Glutamatergic neuron (in vitro differentiated cells): ENCODE results near the gene LHFPL3. TPM values are rescaled to one million over a fixed set of nuclear protein-coding genes. Genes with fewer than 3 reads are reported as not detected.
"Not testable (repeated sequence)": the region's sequence is repeated elsewhere in the genome, so short reads cannot be mapped to it uniquely, and the experiment has no call there.

ENCODE experiments used
- DNase-seq: peaks from one replicate; pipeline ENCODE4 v3.0.0; 2022
- H3K27ac Mint-ChIP-seq: one replicate; pipeline ENCODE4 v1.8.0; 2020; ENCODE audit warnings: mild to moderate bottlenecking, mixed read lengths, inconsistent platforms; ENCODE audit not compliant: unreplicated experiment
- H3K27me3 Mint-ChIP-seq: one replicate; pipeline ENCODE4 v1.8.0; 2020; ENCODE audit warnings: mild to moderate bottlenecking, moderate library complexity, mixed read lengths, inconsistent platforms; ENCODE audit not compliant: unreplicated experiment
- H3K36me3 Mint-ChIP-seq: one replicate; pipeline ENCODE4 v1.8.0; 2020; ENCODE audit warnings: mild to moderate bottlenecking, mixed read lengths, inconsistent platforms; ENCODE audit not compliant: unreplicated experiment
- H3K4me1 Mint-ChIP-seq: one replicate; pipeline ENCODE4 v1.8.0; 2020; ENCODE audit warnings: mild to moderate bottlenecking, low read depth, mixed read lengths, inconsistent platforms; ENCODE audit not compliant: unreplicated experiment
- H3K4me3 Mint-ChIP-seq: one replicate; pipeline ENCODE4 v1.8.0; 2020; ENCODE audit warnings: mild to moderate bottlenecking, mixed read lengths, inconsistent platforms; ENCODE audit not compliant: unreplicated experiment
- H3K9me3 Mint-ChIP-seq: one replicate; pipeline ENCODE4 v1.8.0; 2020; ENCODE audit warnings: mild to moderate bottlenecking, moderate library complexity, mixed read lengths, inconsistent platforms; ENCODE audit not compliant: unreplicated experiment
- long read RNA-seq: library from polyadenylated mRNA; unstranded; transcript quantifications from one replicate; pipeline ENCODE4 v2.0.0, GENCODE V29; 2020; ENCODE audit not compliant: unreplicated experiment
- total RNA-seq: library from RNA; stranded (reverse); fragmentation: NEBNext Ultra II Directional; extraction: Animal tissue kit (Norgen Biotek cat#: 25700); gene quantifications from one replicate; pipeline ENCODE4 v1.2.1, GENCODE V29; 2021; ENCODE audit not compliant: unreplicated experiment
- TF ChIP-seq, protein P1 (sequence below): fragments of 200-600 bp; sonication (generic); IDR thresholded peaks from one replicate; pipeline ENCODE4 v1.5.0; 2021; ENCODE audit not compliant: partially characterized antibody, unreplicated experiment

The LHFPL3 gene
- not detected for total RNA-seq
- long read RNA-seq: 0 reads

DNA sequence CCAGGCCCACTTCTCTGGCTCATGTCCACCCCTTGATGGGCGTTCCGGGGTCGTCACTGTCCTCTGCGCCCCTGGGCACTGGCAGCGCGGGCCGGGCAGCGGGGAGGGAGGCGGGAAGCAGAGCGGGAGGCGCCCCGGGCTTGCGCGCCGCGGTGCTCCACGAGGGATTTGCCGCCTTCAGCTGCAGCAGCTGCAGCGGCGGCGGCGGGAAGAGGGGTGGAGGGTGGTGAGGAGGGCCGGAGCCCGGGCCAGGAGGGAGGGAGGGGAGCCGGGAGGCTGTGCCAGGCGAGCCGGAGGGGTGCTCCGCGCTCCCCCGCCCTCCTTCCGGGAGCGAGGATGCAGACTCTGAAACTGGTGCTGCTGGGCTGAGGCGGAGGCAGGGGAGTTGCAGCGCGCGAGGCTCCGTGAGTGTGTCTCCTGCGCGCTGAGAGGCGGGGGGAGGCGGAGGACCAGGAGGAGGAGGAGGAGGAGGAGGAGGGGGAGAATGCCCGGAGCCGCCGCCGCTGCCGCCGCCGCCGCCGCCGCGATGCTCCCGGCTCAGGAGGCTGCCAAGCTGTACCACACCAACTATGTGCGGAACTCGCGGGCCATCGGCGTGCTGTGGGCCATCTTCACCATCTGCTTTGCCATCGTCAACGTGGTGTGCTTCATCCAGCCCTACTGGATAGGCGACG lies at the start of gene LHFPL3:
TSS of gene LHFPL3 (plus strand) at position 308 of the 674 bp plus-strand sequence.
- TF ChIP-seq, protein P1, sequence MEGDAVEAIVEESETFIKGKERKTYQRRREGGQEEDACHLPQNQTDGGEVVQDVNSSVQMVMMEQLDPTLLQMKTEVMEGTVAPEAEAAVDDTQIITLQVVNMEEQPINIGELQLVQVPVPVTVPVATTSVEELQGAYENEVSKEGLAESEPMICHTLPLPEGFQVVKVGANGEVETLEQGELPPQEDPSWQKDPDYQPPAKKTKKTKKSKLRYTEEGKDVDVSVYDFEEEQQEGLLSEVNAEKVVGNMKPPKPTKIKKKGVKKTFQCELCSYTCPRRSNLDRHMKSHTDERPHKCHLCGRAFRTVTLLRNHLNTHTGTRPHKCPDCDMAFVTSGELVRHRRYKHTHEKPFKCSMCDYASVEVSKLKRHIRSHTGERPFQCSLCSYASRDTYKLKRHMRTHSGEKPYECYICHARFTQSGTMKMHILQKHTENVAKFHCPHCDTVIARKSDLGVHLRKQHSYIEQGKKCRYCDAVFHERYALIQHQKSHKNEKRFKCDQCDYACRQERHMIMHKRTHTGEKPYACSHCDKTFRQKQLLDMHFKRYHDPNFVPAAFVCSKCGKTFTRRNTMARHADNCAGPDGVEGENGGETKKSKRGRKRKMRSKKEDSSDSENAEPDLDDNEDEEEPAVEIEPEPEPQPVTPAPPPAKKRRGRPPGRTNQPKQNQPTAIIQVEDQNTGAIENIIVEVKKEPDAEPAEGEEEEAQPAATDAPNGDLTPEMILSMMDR: no peak
- peaks cover 5% of the 10 kb centered on the region for H3K36me3 Mint-ChIP-seq
- no peak within 1 kb of the TSS for H3K27ac Mint-ChIP-seq
- peak within 1 kb of the TSS; percentile 92 for H3K4me3 Mint-ChIP-seq
- peaks cover 6% of the 10 kb centered on the region for H3K9me3 Mint-ChIP-seq
- H3K4me1 Mint-ChIP-seq: peaks cover 4% of the 10 kb centered on the region
- peak; percentile 53 for DNase-seq
- peaks cover 15% of the 10 kb centered on the region for H3K27me3 Mint-ChIP-seq

DNA sequence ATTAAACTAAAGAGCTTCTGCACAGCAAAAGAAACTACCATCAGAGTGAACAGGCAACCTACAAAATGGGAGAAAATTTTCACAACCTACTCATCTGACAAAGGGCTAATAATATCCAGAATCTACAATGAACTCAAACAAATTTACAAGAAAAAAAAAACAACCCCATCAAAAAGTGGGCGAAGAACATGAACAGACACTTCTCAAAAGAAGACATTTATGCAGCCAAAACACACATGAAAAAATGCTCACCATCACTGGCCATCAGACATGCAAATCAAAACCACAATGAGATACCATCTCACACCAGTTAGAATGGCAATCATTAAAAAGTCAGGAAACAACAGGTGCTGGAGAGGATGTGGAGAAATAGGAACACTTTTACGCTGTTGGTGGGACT lies 46.7 kb upstream of the LHFPL3 start:
- not testable (repeated sequence) for H3K27ac Mint-ChIP-seq, H3K36me3 Mint-ChIP-seq, H3K4me1 Mint-ChIP-seq, DNase-seq, H3K9me3 Mint-ChIP-seq, H3K27me3 Mint-ChIP-seq, H3K4me3 Mint-ChIP-seq

- no peak for DNase-seq
- H3K27ac Mint-ChIP-seq: no peak overlapping the region
- no peaks in the 10 kb centered on the region for H3K27me3 Mint-ChIP-seq
- TF ChIP-seq, protein P1: no peak
- no peaks in the 10 kb centered on the region for H3K9me3 Mint-ChIP-seq
- H3K36me3 Mint-ChIP-seq: no peaks in the 10 kb centered on the region
- no peaks in the 10 kb centered on the region for H3K4me1 Mint-ChIP-seq
- H3K4me3 Mint-ChIP-seq: no peak overlapping the region
These were observed 41.6 kb upstream of the LHFPL3 start for GRCh38 chr7:104286839-104287238.

- Mint-ChIP-seq H3K4me3 (no peak overlapping the region), H3K27ac (no peak overlapping the region), H3K9me3 (no peaks in the 10 kb centered on the region), H3K4me1 (no peaks in the 10 kb centered on the region), H3K27me3 (no peaks in the 10 kb centered on the region), H3K36me3 (no peaks in the 10 kb centered on the region)
- TF ChIP-seq, protein P1: no peak
- DNase-seq: no peak
These were observed 40.3 kb upstream of the LHFPL3 start for GRCh38 chr7:104288137-104288536.

GRCh38 chr7:104294291-104294690 lies 34.1 kb upstream of the LHFPL3 start:
- H3K27ac Mint-ChIP-seq: no peak overlapping the region
- H3K27me3 Mint-ChIP-seq: peaks cover 2% of the 10 kb centered on the region
- TF ChIP-seq, protein P1: no peak
- H3K4me3 Mint-ChIP-seq: no peak overlapping the region
- DNase-seq: no peak
- no peaks in the 10 kb centered on the region for H3K36me3 Mint-ChIP-seq
- no peaks in the 10 kb centered on the region for H3K9me3 Mint-ChIP-seq
- H3K4me1 Mint-ChIP-seq: no peaks in the 10 kb centered on the region
